Measurements from ENCODE around the gene ZNF350. TPM values are rescaled to one million over a fixed set of nuclear protein-coding genes. Genes with fewer than 3 reads are reported as not detected.

The ZNF350 gene
- total RNA-seq, 6 experiments from 2014 or later = 4.8 to 7.0 (median 5.6) TPM

- H3K9me3 Mint-ChIP-seq = peaks cover 81% of the 10 kb centered on the region
- H3K27me3 Mint-ChIP-seq (ENCODE audit: insufficient read depth) = no peaks in the 10 kb centered on the region
- H3K27ac Mint-ChIP-seq = no peak overlapping the region
- peaks cover 96% of the 10 kb centered on the region for H3K36me3 Mint-ChIP-seq (ENCODE audit: low read depth)
- DNase-seq = no peak
- no peak for TF ChIP-seq CTCF (IDR thresholded peaks at IDR 0.05)
- H3K4me1 Mint-ChIP-seq (ENCODE audit: low read depth) = peaks cover 5% of the 10 kb centered on the region
- H3K4me3 Mint-ChIP-seq = no peak overlapping the region
Observed at GRCh38 chr19:52022193-52022592, 35.6 kb upstream of the ZNF350 start.

GRCh38 chr19:52020506-52020905 lies 33.9 kb upstream of the ZNF350 start:
- no peak overlapping the region for H3K4me3 Mint-ChIP-seq
- H3K36me3 Mint-ChIP-seq (ENCODE audit: low read depth) = peaks cover 97% of the 10 kb centered on the region
- no peak for DNase-seq
- H3K9me3 Mint-ChIP-seq = peaks cover 82% of the 10 kb centered on the region
- no peaks in the 10 kb centered on the region for H3K27me3 Mint-ChIP-seq (ENCODE audit: insufficient read depth)
- no peak overlapping the region for H3K27ac Mint-ChIP-seq
- no peak for TF ChIP-seq CTCF (IDR thresholded peaks at IDR 0.05)
- no peaks in the 10 kb centered on the region for H3K4me1 Mint-ChIP-seq (ENCODE audit: low read depth)

GRCh38 chr19:52010674-52011073 lies 24.0 kb upstream of the ZNF350 start:
- Mint-ChIP-seq H3K4me1 (ENCODE audit: low read depth) (peaks cover 6% of the 10 kb centered on the region), H3K27ac (no peak overlapping the region), H3K9me3 (peaks cover 36% of the 10 kb centered on the region), H3K27me3 (ENCODE audit: insufficient read depth) (no peaks in the 10 kb centered on the region; the same call in none of the 2 replicates), H3K4me3 (no peak overlapping the region), H3K36me3 (ENCODE audit: low read depth) (peaks cover 64% of the 10 kb centered on the region)
- no peak for DNase-seq
- TF ChIP-seq CTCF (IDR thresholded peaks at IDR 0.05) = no peak

- peak within 1 kb of the TSS; percentile 97 for H3K4me3 Mint-ChIP-seq
- no peaks in the 10 kb centered on the region; the same call in none of the 2 replicates for H3K27me3 Mint-ChIP-seq (ENCODE audit: insufficient read depth)
- DNase-seq = peak; percentile 65
- peaks cover 59% of the 10 kb centered on the region for H3K36me3 Mint-ChIP-seq (ENCODE audit: low read depth)
- peak within 1 kb of the TSS; percentile 95 for H3K27ac Mint-ChIP-seq
- H3K4me1 Mint-ChIP-seq (ENCODE audit: low read depth) = peaks cover 6% of the 10 kb centered on the region
- no peak for TF ChIP-seq CTCF (IDR thresholded peaks at IDR 0.05)
- peaks cover 26% of the 10 kb centered on the region for H3K9me3 Mint-ChIP-seq
Observed at GRCh38 chr19:52007806-52008557, 21.3 kb upstream of the ZNF350 start, which contains the start of gene ZNF615. Gene ZNF615, minus strand, starts transcription at chr19:52008211. Its CDS starts 4,500 bp downstream, at chr19:52003711.

GRCh38 chr19:52007451-52007805 lies 20.8 kb upstream of the ZNF350 start:
- H3K36me3 Mint-ChIP-seq (ENCODE audit: low read depth) = peaks cover 57% of the 10 kb centered on the region
- peak overlapping the region; percentile 95 for H3K27ac Mint-ChIP-seq
- DNase-seq = no peak
- no peaks in the 10 kb centered on the region; the same call in none of the 2 replicates for H3K27me3 Mint-ChIP-seq (ENCODE audit: insufficient read depth)
- H3K9me3 Mint-ChIP-seq = peaks cover 23% of the 10 kb centered on the region
- H3K4me1 Mint-ChIP-seq (ENCODE audit: low read depth) = peaks cover 6% of the 10 kb centered on the region
- peak overlapping the region; percentile 97 for H3K4me3 Mint-ChIP-seq
- no peak for TF ChIP-seq CTCF (IDR thresholded peaks at IDR 0.05)

Data from HFFc6 (cell line).